ENCODE measurements around the gene TMC6. TPM values are rescaled to one million over a fixed set of nuclear protein-coding genes. Genes with fewer than 3 reads are reported as not detected.
A peak's percentile ranks its signal among the peaks of the same experiment; 100 is the strongest.

Gene TMC6
- total and polyA plus RNA-seq, 2 of the 13 experiments (the other 11 are each of a cell fraction or from before 2014, with no cell fraction given): 48.4 to 99.1 TPM

DNA sequence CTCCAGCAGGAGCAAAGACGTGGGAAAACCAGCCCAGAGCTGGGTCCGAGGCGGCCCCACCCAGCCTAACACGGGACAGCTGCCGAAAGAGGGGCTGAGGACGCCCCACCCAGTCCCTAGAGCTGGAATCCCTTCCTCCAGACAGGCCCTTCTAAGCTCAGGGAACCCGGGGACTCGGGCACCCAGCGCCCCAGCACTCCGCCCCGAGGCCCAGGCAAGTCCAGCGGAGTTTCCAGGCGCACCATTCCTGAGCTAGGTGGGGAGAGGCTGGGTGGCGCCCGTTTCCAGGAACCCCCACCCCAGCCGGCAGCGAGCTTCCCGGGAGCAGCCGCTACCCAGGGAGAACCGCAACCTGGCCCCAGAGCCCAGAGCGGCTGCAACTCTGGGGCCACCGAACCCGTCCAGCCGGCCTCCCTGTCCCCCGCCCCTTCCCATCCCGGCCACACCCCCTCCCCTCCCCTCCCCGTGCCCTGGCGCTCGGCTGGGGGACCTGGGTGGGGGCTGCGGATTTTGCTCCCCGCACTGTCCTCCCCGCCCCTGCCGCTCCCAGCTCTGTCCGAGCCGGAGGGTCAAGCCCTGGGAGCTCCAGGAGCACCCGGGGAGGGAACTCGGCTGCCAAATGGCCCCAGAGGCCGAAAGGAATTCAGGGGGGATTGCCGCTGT lies 536 bp downstream of the TMC6 start (continued):
- TF ChIP-seq KLF12 (CRISPR knock-in tag; IDR thresholded peaks at IDR 0.05; ENCODE audit: borderline replicate concordance) (0 out of 2 replicates have a peak, but pooled peaks have one; percentile 34), CCAR2 (optimal IDR thresholded peaks at IDR 0.05; ENCODE audit: low read depth, low read length) (no peak), AGO2 (optimal IDR thresholded peaks at IDR 0.05; ENCODE audit: low read depth, low read length) (peak; percentile 64), ZFP36 (IDR thresholded peaks at IDR 0.05; ENCODE audit: borderline replicate concordance, low read depth, low read length, partially characterized antibody) (no peak), FOXA1 (IDR thresholded peaks at IDR 0.05) (no peak), FOXA1 (CRISPR knock-in tag; IDR thresholded peaks at IDR 0.05) (no peak), ZNF260 (CRISPR knock-in tag; IDR thresholded peaks at IDR 0.05; ENCODE audit: borderline replicate concordance, low read depth) (no peak), ZMYM3 (CRISPR knock-in tag; IDR thresholded peaks at IDR 0.05) (no peak), ZBTB20 (CRISPR knock-in tag; IDR thresholded peaks at IDR 0.05; ENCODE audit: borderline replicate concordance, low read depth) (no peak; the same call in 1 of the 2 replicates), ZNF530 (CRISPR knock-in tag; IDR thresholded peaks at IDR 0.05; ENCODE audit: low read depth) (no peak), SYNCRIP (IDR thresholded peaks at IDR 0.05; ENCODE audit: insufficient read depth, low read depth, low read length) (no peak), ZNF367 (CRISPR knock-in tag; IDR thresholded peaks at IDR 0.05; ENCODE audit: borderline replicate concordance) (no peak), SAFB2 (CRISPR knock-in tag; IDR thresholded peaks at IDR 0.05; ENCODE audit: borderline replicate concordance, low read depth) (no peak), HOXD1 (CRISPR knock-in tag; IDR thresholded peaks at IDR 0.05) (no peak), NFIC (IDR thresholded peaks at IDR 0.05; ENCODE audit: low read length) (no peak), ZNF790 (CRISPR knock-in tag; IDR thresholded peaks at IDR 0.05; ENCODE audit: borderline replicate concordance) (no peak), FLYWCH1 (CRISPR knock-in tag; IDR thresholded peaks at IDR 0.05) (0 out of 2 replicates have a peak, but pooled peaks have one; percentile 18)
- TF ChIP-seq, protein P1, sequence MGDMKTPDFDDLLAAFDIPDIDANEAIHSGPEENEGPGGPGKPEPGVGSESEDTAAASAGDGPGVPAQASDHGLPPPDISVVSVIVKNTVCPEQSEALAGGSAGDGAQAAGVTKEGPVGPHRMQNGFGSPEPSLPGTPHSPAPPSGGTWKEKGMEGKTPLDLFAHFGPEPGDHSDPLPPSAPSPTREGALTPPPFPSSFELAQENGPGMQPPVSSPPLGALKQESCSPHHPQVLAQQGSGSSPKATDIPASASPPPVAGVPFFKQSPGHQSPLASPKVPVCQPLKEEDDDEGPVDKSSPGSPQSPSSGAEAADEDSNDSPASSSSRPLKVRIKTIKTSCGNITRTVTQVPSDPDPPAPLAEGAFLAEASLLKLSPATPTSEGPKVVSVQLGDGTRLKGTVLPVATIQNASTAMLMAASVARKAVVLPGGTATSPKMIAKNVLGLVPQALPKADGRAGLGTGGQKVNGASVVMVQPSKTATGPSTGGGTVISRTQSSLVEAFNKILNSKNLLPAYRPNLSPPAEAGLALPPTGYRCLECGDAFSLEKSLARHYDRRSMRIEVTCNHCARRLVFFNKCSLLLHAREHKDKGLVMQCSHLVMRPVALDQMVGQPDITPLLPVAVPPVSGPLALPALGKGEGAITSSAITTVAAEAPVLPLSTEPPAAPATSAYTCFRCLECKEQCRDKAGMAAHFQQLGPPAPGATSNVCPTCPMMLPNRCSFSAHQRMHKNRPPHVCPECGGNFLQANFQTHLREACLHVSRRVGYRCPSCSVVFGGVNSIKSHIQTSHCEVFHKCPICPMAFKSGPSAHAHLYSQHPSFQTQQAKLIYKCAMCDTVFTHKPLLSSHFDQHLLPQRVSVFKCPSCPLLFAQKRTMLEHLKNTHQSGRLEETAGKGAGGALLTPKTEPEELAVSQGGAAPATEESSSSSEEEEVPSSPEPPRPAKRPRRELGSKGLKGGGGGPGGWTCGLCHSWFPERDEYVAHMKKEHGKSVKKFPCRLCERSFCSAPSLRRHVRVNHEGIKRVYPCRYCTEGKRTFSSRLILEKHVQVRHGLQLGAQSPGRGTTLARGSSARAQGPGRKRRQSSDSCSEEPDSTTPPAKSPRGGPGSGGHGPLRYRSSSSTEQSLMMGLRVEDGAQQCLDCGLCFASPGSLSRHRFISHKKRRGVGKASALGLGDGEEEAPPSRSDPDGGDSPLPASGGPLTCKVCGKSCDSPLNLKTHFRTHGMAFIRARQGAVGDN (CRISPR knock-in tag; IDR thresholded peaks at IDR 0.05): no peak; the same call in 1 of the 2 replicates
- TF ChIP-seq, protein P2, sequence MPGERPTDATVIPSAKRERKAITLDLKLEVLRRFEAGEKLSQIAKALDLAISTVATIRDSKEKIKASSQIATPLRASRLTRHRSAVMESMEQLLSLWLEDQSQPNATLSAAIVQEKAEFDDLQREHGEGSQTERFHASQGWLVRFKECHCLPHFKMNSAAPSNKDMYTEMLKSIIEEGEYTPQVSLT (CRISPR knock-in tag; IDR thresholded peaks at IDR 0.05; ENCODE audit: borderline replicate concordance, low read depth): no peak
- TF ChIP-seq, protein P3, sequence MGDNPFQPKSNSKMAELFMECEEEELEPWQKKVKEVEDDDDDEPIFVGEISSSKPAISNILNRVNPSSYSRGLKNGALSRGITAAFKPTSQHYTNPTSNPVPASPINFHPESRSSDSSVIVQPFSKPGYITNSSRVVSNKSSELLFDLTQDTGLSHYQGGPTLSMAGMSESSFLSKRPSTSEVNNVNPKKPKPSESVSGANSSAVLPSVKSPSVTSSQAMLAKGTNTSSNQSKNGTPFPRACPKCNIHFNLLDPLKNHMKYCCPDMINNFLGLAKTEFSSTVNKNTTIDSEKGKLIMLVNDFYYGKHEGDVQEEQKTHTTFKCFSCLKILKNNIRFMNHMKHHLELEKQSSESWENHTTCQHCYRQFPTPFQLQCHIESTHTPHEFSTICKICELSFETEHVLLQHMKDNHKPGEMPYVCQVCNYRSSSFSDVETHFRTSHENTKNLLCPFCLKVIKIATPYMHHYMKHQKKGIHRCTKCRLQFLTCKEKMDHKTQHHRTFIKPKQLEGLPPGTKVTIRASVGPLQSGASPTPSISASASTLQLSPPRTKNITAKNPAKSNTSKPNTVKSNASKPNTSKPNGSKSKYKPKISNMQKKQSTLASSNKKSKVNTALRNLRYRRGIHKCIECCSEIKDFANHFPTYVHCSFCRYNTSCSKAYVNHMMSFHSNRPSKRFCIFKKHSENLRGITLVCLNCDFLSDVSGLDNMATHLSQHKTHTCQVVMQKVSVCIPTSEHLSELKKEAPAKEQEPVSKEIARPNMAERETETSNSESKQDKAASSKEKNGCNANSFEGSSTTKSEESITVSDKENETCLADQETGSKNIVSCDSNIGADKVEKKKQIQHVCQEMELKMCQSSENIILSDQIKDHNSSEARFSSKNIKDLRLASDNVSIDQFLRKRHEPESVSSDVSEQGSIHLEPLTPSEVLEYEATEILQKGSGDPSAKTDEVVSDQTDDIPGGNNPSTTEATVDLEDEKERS (CRISPR knock-in tag; IDR thresholded peaks at IDR 0.05): 0 out of 2 replicates have a peak, but pooled peaks have one; percentile 34

All from HepG2 (cell line).